Germinal center (tissue), 1 donor: Measurements from ENCODE around the gene STARD7.

Source experiments
- DNase-seq: peaks from one replicate; pipeline ENCODE4 v3.0.0; 2012; ENCODE audit warnings: mixed read lengths, low spot score

The STARD7 gene

GRCh38 chr2:96135621-96136020 lies 73.0 kb downstream of the STARD7 start:
- DNase-seq = no peak

GRCh38 chr2:96135171-96135570 lies 73.5 kb downstream of the STARD7 start:
- DNase-seq = no peak
